Stimulated activated CD4-positive, alpha-beta T cell treated with anti-CD3 and anti-CD28 coated beads, TNF-alpha, amount 100 ng/mL, for 1 hour (primary cell): Measurements from ENCODE around the gene KDM1A.

ENCODE experiments used
- DNase-seq, 3 donors: peaks; one replicate each; pipeline ENCODE4 v3.0.0-alpha.2; 2020; ENCODE audit warnings: low read depth in 3 of 3, low spot score in 1 of 3

Gene KDM1A

GRCh38 chr1:23129846-23130245 is 110.6 kb downstream of the KDM1A start:
- DNase-seq, result no peak

GRCh38 chr1:23132033-23132432 is 112.8 kb downstream of the KDM1A start:
- DNase-seq, result no peak
